GM18519 (cell line): ENCODE measurements around the gene TMEM8B.
"Not testable (repeated sequence)": the region's sequence is repeated elsewhere in the genome, so short reads cannot be mapped to it uniquely, and the experiment has no call there.

Experiments
- ATAC-seq: cut with Tn5 transposase; IDR thresholded peaks from one replicate; pipeline ENCODE4 v1.9.1; 2021; ENCODE audit warnings: mild to moderate bottlenecking, moderate library complexity; ENCODE audit not compliant: unreplicated experiment, low FRiP score

Gene TMEM8B

GRCh38 chr9:35905051-35905781, 76.2 kb downstream of the TMEM8B start:
- ATAC-seq: no peak

DNA sequence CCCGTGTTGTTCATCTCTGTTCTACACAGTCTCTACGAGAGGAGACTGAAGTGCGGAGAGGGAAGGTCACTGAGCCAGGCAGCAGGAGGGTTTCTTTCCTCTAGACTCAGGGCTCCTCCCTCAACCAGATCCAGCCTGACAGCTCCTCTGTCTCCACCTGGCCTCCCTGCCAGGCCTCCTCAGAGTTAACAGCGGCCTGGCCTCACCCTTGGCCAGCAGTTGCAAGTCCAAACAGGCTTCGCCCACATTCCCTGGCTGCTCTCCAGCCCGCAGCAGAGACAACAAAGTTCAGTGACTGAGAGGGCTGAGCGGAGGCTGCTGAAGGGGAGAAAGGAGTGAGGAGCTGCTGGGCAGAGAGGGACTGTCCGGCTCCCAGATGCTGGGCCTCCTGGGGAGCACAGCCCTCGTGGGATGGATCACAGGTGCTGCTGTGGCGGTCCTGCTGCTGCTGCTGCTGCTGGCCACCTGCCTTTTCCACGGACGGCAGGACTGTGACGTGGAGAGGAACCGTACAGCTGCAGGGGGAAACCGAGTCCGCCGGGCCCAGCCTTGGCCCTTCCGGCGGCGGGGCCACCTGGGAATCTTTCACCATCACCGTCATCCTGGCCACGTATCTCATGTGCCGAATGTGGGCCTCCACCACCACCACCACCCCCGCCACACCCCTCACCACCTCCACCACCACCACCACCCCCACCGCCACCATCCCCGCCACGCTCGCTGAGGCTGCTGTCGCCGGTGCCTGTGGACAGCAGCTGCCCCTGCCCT, 77.1 kb downstream of the TMEM8B start, which contains the start of gene HRCT1:
Gene HRCT1 (plus strand): TSS at position 291 of the 768 bp plus-strand sequence. CDS start 86 bp downstream, at position 377.
- ATAC-seq: no peak

DNA sequence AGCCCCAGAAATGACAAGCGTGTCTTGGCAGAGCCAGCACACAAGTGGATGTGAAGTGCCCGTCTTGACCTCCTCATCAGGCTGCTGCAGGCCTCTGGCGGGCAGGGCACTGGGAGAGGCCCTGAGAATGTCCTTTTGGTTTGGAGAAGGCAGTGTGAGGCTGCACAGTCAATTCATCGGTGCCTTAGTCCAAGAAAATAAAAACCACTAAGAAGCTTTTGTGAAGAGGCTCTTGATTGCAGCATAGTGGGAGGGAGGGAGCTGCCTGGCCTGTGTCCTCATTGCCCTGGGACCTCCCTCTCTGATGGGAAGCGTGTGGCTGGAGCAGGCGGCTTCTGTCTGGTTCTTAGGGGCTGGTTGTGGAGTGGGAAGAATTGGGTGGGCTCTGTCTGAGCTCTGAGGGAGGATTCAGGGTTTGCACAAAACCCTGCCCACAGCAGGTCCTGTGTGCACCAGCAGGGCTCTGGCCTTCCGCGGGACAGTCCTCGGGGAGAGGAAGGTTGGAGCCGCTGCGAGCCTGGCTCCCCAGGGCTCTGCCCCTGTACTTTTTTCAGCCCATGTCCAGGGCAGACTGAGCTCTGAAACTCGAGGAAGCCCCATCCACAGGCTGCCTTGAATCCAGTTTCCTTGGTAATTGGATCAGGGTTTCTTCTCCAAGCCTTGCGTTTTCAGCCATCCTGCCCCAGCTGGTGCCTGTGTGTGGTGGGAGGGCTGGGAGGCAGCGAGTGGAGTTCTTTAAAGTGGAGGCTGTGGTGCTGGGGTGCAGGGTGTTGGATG, 78.1 kb downstream of the TMEM8B start:
- ATAC-seq: no peak

DNA sequence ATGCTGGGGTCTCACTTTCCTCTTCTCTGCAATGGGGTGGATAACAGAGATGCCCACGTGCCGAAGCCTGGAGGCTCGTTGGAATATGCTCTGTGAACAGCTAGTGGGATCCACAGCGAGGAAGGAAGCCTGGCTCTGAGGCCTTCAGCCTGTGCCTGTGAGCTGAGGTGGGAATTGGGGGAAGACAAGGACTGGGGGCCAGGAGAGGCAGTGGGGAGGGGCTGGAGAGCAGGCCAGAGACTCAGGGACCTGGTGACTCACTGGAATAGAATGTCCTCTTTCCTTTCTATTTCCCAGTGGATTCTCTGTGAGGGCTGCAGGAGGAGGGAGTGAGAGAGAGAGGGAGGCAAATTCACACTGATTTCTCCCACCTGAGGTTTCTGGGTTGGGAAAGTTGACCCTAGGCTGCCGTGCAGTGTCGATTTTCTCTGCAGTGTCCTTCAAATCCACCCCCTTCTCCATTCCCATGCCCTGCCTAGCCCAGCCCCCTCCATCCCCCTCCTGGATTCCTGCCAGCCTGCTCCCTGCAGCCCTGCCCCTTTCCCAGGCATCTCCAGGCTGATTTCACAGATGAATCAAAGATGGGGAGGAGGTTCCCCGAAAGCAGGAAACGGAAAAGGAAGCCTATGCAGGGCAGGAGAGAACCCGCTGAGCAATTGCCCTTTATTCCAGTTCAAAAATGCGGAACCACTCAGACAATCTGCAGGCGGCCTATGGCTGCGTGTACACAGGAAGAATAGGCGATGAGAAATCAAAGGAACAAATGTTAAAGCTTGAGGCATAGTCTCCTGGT, 78.9 kb downstream of the TMEM8B start:
- ATAC-seq: no peak

GRCh38 chr9:35908504-35909125, 79.6 kb downstream of the TMEM8B start:
- no peak for ATAC-seq

DNA sequence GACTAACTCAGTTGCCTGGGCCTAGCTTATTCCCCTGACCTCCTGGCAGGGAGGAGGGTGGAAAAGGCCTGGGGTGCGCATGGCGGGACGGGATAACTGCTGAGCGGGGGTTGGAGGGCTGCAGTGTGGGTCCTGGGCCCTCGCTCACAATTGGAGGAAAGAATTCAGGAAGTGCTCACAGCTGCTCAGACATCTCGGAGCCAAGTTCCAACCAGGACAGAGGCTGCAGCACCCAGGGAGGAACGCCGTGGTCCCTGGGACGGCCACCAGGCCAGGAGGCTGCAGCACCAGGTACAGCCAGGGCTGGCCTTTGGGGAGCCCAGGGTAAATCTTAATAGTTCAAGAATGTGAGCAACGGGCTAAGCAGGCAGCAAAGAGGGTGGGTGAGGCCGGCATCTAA, 80.2 kb downstream of the TMEM8B start, which contains the start of gene SPAAR:
Gene SPAAR (plus strand): TSS at position 217 of the 400 bp plus-strand sequence. CDS start 974 bp downstream, outside the sequence.
- no peak for ATAC-seq

DNA sequence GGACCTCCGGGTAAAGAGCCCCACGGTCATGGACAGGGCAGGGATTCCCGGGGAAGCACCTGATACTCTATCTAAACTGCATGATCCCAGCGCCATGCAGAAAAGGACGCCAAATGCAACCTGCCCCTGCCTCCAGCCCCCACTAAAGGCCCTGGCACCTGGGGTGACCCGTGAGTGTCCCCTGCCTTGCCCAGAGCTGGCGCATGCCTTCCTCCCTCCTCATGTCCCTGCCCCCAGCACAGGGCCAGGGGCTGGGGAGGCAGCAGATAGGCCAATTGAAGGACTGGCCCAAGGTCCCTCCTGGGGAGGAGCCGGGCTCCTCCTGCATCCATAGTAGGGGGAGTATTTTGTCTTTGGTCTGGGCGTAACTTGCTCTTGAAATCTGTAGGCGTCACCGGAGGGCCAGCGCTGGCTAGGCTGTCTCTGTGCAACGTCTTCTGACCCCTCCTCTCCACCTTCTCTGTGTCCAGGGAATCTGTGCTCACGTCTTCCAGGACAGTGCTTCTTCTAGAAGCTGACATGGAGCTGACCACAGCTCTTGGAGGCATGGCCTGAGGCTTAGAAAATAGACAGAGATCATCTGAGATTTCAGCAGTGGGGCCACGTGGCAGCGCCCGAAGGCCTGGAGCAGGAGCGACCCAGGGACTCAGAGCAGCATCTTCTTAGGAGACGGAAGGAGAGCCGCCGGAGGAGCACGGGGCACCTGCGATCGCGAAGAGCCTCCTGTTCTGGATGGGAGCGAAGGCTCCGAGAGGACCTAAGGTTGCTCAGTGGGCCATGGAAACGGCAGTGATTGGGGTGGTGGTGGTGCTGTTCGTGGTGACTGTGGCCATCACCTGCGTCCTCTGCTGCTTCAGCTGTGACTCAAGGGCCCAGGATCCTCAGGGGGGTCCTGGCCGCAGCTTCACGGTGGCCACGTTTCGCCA, 80.9 kb downstream of the TMEM8B start:
- no peak for ATAC-seq

DNA sequence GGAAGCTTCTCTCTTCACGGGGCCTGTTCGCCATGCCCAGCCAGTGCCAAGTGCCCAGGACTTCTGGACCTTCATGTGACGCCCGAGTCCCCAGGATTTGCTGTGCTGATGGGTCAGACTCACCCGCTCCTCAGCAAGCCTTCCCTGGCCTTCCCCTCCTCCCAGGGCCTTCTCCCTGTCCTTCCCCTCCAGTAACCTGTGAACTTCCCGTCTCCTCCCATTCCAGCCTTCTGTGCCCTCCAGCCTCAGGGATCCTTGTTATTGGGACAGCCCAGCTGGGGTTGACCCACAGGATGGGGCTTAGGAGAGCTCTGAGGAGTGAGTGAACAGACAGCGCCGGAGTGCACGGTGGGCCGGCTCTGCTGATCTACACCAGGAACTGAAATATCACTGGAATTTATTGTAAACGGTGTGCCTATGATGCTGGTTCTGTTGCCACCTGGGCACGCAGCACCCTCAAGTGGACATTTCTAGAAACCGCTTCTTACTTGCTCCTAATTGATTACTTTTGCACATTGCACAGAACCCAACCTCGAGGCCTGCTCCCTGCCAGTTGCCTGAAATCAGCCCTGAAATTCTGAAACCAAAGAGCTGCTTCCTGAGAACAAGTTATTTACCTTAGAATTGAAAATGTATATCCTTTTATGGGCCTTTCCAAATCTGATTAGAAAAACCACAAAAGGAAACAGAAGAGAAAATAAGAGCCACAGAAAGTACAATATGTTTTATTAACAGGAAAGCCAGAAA, 81.8 kb downstream of the TMEM8B start:
- no peak for ATAC-seq

- ATAC-seq: no peak
These were observed 82.7 kb downstream of the TMEM8B start for GRCh38 chr9:35911690-35912089.

DNA sequence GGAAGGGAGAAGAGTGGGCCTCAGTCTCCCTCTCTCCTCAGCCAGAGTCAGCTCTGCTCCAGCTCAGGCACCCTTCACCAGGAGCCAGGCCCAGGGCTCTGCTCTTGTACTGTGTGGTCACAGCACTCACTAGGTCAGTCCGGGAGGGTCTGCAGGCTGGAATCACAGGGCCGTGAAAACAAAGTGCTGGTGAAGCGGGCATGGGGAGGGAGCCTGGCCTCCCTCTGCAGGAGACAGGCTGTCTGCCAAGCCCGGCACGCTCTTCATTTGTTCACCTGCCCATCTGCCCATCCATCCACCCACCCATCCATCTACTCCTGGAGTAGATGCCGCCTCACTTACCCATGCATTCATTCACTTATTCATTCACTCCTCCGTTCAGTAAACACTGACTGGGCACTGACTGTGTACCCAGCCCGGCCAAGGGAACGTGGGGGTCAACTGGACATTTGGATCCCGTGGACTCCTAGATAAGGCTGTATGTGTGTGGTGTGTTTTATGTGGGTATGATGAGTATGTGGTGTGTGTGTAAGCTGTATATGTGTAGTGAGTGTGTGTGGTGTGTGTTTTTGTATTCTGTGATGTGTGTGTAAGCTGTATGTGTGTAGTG, 83.9 kb downstream of the TMEM8B start:
- ATAC-seq: no peak

DNA sequence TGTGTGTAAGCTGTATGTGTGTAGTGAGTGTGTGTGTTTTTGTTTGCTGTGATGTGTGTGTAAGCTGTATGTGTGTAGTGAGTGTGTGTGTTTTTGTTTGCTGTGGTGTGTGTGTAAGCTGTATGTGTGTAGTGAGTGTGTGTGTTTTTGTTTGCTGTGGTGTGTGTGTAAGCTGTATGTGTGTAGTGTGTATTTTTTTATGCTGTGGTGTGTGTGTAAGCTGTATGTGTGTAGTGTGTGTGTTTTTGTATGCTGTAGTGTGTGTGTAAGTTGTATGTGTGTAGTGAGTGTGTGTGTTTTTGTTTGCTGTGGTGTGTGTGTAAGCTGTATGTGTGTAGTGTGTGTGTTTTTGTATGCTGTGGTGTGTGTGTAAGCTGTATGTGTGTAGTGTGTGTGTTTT, 84.4 kb downstream of the TMEM8B start:
- not testable (repeated sequence) for ATAC-seq

DNA sequence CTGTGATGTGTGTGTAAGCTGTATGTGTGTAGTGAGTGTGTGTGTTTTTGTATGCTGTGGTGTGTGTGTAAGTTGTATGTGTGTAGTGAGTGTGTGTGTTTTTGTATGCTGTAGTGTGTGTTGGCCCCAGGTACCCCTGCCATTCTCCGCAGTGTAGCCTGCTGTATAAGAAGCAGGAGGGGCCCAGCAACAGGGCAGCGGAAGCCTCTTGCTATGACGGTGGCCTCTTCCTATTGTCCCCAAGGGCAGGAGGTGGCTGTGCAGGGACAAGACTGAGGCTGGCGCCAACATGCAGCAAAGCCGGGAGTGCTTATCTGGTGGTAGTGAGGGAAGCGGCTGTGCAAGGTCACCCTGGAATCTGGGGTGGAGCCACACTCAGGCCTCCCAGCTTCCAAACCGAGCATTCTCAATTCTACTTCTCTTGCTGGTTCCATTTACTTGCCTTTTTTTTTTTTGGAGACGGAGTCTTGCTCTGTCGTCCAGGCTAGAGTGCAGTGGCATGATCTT, 85.3 kb downstream of the TMEM8B start:
- ATAC-seq: no peak
